WERI-Rb-1 (cell line): ENCODE data around the gene ST6GALNAC3.

Experiments used
- DNase-seq: peaks from one replicate; pipeline ENCODE4 v3.0.0-alpha.2; 2020
- H3K27ac ChIP-seq: fragments of 250-450 bp; sonication (Bioruptor Pico); 2 replicates; pipeline ENCODE4 v1.5.1; 2020; ENCODE audit warnings: mild to moderate bottlenecking, moderate library complexity
- H3K27me3 ChIP-seq: fragments of 250-450 bp; sonication (Bioruptor Pico); 2 replicates; pipeline ENCODE4 v1.5.1; 2021; ENCODE audit warnings: mild to moderate bottlenecking, low read depth, moderate library complexity; ENCODE audit not compliant: insufficient read depth, severe bottlenecking
- H3K36me3 ChIP-seq: fragments of 250-450 bp; sonication (Bioruptor Pico); 2 replicates; pipeline ENCODE4 v1.5.1; 2020; ENCODE audit warnings: mild to moderate bottlenecking, moderate library complexity
- H3K4me3 ChIP-seq: 2 replicates; pipeline ENCODE4 v1.5.1; 2011; ENCODE audit warnings: low read depth, mild to moderate bottlenecking, control low read depth, low read length
- H3K9me3 ChIP-seq: fragments of 250-450 bp; sonication (Bioruptor Pico); 2 replicates; pipeline ENCODE4 v1.5.1; 2021; ENCODE audit warnings: mild to moderate bottlenecking, moderate library complexity; ENCODE audit not compliant: severe bottlenecking
- TF ChIP-seq, protein P1 (sequence below): IDR thresholded peaks from 2 replicates; pipeline ENCODE4 v1.5.1; 2011; ENCODE audit warnings: low read depth, mild to moderate bottlenecking, control low read depth, inconsistent platforms, low read length

ST6GALNAC3 gene

DNA sequence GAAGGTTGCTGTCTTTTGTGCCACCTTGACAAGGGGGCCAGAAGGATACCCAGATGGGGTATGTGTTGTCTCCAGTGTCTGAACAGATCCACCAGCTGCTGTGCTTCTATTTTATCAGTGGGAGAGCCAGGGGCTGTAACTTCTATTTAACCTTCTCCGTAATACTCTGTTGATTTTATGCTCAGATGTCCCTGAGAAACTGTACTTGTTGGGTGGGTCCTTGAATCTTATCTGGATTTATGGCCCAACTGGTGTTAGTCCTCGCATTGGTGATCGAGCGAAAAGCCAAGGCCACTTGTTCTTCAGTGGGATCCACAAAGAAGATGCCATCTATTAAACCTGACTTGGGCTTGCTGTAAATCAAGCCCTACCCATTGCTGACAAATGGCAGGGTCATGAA is 56.4 kb downstream of the ST6GALNAC3 start:
- TF ChIP-seq, protein P1, sequence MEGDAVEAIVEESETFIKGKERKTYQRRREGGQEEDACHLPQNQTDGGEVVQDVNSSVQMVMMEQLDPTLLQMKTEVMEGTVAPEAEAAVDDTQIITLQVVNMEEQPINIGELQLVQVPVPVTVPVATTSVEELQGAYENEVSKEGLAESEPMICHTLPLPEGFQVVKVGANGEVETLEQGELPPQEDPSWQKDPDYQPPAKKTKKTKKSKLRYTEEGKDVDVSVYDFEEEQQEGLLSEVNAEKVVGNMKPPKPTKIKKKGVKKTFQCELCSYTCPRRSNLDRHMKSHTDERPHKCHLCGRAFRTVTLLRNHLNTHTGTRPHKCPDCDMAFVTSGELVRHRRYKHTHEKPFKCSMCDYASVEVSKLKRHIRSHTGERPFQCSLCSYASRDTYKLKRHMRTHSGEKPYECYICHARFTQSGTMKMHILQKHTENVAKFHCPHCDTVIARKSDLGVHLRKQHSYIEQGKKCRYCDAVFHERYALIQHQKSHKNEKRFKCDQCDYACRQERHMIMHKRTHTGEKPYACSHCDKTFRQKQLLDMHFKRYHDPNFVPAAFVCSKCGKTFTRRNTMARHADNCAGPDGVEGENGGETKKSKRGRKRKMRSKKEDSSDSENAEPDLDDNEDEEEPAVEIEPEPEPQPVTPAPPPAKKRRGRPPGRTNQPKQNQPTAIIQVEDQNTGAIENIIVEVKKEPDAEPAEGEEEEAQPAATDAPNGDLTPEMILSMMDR: no peak
- Histone ChIP-seq H3K36me3 (no peaks in the 10 kb centered on the region), H3K27me3 (no peaks in the 10 kb centered on the region), H3K4me3 (no peak overlapping the region), H3K27ac (no peak overlapping the region), H3K9me3 (no peaks in the 10 kb centered on the region)
- DNase-seq: no peak

DNA sequence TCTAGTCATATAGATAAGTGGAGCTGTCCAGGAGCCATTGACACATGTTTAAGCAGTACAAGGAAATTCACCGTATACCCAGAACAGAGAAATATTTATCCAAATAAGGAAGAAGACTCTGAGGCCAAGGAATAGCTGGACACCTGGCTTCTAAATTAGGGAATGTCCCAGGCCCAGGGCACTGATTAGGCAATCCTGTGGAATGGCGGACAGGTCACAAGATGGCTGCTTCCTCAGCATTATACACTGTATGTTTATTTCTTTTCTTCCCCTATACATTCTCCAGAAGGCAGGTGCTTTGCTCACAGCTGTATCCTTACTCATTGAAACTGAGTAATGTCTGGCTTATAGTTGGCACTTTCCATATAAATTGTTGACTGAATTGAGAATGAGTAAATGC is 59.4 kb downstream of the ST6GALNAC3 start:
- no peak for DNase-seq
- TF ChIP-seq, protein P1: no peak
- Histone ChIP-seq H3K27ac (no peak overlapping the region), H3K9me3 (no peaks in the 10 kb centered on the region), H3K4me3 (no peak overlapping the region), H3K36me3 (no peaks in the 10 kb centered on the region), H3K27me3 (no peaks in the 10 kb centered on the region)

DNA sequence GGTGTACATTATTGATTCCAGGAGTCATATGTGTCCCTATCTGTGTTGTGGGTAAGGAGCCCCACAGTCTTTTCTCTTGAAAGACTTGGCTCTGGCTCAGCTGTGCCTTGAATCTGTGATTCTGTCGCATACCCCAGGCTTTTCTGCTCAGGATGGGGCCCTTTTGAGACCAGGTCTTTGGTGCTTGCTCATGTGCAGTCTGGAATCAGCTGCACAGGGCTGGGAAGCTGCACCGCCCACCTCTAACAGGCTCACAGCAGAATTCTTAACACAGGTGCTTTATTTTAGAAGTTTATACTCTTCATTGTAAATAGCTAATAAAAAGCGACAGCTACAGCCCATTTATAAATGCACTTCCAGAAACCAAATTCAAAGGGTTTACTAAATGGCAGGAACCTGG is 61.3 kb downstream of the ST6GALNAC3 start:
- Histone ChIP-seq H3K27me3 (no peaks in the 10 kb centered on the region), H3K9me3 (no peaks in the 10 kb centered on the region), H3K27ac (no peak overlapping the region), H3K36me3 (no peaks in the 10 kb centered on the region), H3K4me3 (no peak overlapping the region)
- DNase-seq: no peak
- TF ChIP-seq, protein P1: no peak

DNA sequence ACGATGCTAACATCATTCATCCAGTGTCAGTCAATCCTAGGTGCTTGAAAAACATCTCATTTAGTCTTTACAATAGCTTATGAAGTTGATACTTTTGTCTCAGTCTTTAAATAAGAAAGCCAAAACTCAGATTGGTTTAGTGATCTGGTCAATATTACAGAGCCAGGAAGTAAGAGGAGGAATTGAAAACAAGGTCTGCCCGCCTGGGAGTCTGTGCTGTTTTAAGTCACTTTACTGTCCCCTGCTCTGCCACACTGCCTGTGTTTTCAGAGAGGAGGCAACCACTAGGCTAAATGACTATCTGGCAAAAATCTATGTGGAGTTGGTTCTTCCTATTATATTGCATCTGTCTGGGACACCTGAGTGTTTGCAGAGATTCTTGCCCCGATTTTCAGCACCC is 62.3 kb downstream of the ST6GALNAC3 start:
- no peak for DNase-seq
- TF ChIP-seq, protein P1: no peak
- no peak overlapping the region for H3K4me3 ChIP-seq
- H3K27me3 ChIP-seq: no peaks in the 10 kb centered on the region
- no peaks in the 10 kb centered on the region for H3K9me3 ChIP-seq
- no peaks in the 10 kb centered on the region for H3K36me3 ChIP-seq
- no peak overlapping the region for H3K27ac ChIP-seq

DNA sequence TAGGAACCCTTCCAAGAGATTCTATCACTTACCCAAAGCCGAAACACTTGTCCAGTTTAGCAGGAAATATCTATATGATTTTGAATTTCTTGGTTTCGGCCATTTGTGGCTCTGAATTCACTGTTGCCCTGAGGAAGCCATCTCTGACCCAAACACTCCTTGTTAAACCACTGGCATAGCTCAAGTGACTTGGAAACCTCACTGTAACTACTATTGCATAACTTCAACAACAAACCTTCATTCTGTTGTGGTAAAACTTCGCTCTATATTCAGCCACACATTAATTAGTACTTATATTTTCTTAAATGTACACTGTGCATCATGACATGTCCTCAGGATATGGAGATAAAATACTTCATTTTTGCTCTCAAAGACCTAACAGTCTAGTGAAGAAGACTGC is 63.2 kb downstream of the ST6GALNAC3 start:
- no peak overlapping the region for H3K4me3 ChIP-seq
- H3K27ac ChIP-seq: no peak overlapping the region
- H3K36me3 ChIP-seq: no peaks in the 10 kb centered on the region
- no peaks in the 10 kb centered on the region for H3K27me3 ChIP-seq
- no peak for DNase-seq
- TF ChIP-seq, protein P1: no peak
- no peaks in the 10 kb centered on the region for H3K9me3 ChIP-seq

DNA sequence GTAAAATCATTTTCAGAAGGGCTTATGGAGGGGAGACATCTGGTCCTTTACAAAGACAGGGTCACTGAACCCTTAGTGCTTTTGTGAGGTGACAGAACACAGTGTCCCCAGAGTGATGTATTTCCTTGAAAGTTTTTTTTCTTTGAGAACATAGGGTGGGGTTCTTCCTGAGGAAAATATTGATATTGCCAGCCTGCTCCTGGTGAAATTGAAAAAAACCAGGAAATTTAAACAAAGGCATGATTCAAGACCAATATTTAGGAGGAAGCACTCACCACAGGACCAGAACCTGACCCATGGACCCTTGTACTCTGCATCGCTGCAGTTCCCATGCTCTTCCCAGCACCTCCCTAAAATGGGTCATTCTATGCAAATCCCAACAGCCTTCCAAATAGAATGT is 63.7 kb downstream of the ST6GALNAC3 start:
- Histone ChIP-seq H3K27me3 (no peaks in the 10 kb centered on the region), H3K4me3 (no peak overlapping the region), H3K9me3 (no peaks in the 10 kb centered on the region), H3K27ac (no peak overlapping the region), H3K36me3 (no peaks in the 10 kb centered on the region)
- DNase-seq: no peak
- TF ChIP-seq, protein P1: no peak
